ENCODE results near the gene CREB3L2.

Gene CREB3L2

DNA sequence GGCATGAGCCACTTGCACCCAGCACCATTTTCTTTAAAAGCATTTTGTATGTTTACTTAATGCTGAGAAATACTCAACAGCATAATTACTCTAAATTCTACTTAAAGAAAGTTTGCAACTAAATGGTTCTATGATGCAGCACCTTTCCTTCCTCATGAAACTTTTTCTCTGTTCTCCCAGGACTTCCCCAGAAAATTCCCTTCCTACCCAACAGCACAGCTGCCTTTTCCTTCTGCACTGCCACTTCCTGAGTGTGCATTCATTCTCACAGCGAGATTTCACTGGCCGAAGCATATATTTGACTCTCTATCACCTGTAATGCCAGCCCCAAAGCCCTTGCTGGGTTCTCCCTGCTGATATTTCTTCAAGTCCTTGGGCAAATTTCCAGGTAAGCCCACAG is 113.6 kb downstream of the CREB3L2 start:
- H3K4me1 ChIP-seq = no peaks in the 10 kb centered on the region

DNA sequence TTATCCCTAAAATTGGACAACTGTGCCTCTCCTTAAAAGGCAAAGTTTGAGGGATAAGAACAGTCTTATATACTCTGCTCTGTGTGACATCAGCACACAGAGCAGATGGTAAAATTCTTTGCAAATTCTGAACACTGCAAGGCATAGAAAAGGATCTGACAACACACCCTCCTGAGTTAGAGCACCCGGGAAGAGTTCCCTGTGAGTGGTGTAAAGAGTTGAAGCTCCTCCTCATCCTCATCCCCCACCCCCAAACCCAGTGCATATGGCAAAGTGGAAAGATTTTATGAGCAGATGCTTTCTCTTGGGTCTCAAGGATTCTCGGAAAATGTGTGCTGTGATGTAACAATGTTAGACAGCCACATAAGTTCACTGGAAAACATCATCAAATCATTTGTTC is 115.1 kb downstream of the CREB3L2 start:
- TF ChIP-seq, protein P1, sequence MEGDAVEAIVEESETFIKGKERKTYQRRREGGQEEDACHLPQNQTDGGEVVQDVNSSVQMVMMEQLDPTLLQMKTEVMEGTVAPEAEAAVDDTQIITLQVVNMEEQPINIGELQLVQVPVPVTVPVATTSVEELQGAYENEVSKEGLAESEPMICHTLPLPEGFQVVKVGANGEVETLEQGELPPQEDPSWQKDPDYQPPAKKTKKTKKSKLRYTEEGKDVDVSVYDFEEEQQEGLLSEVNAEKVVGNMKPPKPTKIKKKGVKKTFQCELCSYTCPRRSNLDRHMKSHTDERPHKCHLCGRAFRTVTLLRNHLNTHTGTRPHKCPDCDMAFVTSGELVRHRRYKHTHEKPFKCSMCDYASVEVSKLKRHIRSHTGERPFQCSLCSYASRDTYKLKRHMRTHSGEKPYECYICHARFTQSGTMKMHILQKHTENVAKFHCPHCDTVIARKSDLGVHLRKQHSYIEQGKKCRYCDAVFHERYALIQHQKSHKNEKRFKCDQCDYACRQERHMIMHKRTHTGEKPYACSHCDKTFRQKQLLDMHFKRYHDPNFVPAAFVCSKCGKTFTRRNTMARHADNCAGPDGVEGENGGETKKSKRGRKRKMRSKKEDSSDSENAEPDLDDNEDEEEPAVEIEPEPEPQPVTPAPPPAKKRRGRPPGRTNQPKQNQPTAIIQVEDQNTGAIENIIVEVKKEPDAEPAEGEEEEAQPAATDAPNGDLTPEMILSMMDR (IDR thresholded peaks at IDR 0.05; ENCODE audit: low read depth, low read length) = no peak
- H3K27me3 ChIP-seq = no peaks in the 10 kb centered on the region
- peaks cover 10% of the 10 kb centered on the region for H3K36me3 ChIP-seq
- no peaks in the 10 kb centered on the region for H3K9me3 ChIP-seq
- H3K4me1 ChIP-seq = no peaks in the 10 kb centered on the region
- no peak overlapping the region for H3K4me3 ChIP-seq (ENCODE audit: low read depth, low read length)
- no peak for DNase-seq

More for the DNA sequence above, 113.6 kb downstream of the CREB3L2 start:
- TF ChIP-seq, protein P1 (IDR thresholded peaks at IDR 0.05; ENCODE audit: low read depth, low read length) = no peak
- Histone ChIP-seq H3K36me3 (peaks cover 5% of the 10 kb centered on the region; the same call in 1 of the 2 replicates), H3K9me3 (no peaks in the 10 kb centered on the region), H3K4me3 (ENCODE audit: low read depth, low read length) (no peak overlapping the region), H3K27me3 (no peaks in the 10 kb centered on the region)
- no peak for DNase-seq

DNA sequence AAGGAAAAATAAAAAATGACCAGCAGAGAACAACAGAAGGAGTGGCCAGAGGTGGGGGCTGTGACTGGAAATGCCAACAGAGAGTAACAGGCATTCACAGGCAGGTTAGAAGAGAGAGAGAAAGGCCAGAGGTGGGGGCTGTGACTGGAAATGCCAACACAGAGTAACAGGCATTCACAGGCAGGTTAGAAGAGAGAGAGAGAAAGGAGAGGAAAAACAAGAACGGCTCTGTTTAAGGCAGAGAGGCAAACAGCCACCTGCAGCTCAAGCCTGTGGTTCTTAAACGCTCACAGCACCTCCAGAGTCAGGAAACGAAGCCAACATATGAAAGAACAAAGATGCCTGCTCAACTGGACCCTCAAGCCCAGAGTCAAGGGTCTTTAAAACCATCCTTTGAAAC is 115.6 kb downstream of the CREB3L2 start:
- Histone ChIP-seq H3K36me3 (peaks cover 14% of the 10 kb centered on the region), H3K4me1 (no peaks in the 10 kb centered on the region), H3K9me3 (no peaks in the 10 kb centered on the region), H3K4me3 (ENCODE audit: low read depth, low read length) (no peak overlapping the region), H3K27me3 (no peaks in the 10 kb centered on the region)
- TF ChIP-seq, protein P1 (IDR thresholded peaks at IDR 0.05; ENCODE audit: low read depth, low read length) = no peak
- DNase-seq = no peak

DNA sequence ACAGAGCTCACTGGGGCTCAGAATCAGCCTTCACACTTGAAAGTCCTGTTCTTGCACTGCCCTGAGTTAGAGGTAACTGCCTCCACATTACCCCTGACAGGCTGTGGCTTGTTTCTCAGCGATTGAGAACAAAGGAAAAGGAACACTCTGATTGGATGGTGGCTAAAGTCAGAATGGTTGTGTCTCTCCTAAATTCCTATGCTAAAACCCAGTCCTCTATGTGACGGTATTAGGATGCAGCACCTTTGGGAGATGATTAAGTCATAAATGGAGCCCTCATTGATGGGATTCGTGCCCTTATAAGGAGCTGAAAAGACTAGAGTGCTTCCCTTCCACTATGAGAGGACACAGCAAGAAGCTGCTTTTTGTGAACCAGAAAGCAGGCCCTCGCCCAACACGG is 116.2 kb downstream of the CREB3L2 start:
- Histone ChIP-seq H3K36me3 (peaks cover 16% of the 10 kb centered on the region), H3K4me1 (no peaks in the 10 kb centered on the region), H3K9me3 (no peaks in the 10 kb centered on the region), H3K4me3 (ENCODE audit: low read depth, low read length) (no peak overlapping the region), H3K27me3 (no peaks in the 10 kb centered on the region)
- TF ChIP-seq, protein P1 (IDR thresholded peaks at IDR 0.05; ENCODE audit: low read depth, low read length) = no peak
- DNase-seq = no peak

DNA sequence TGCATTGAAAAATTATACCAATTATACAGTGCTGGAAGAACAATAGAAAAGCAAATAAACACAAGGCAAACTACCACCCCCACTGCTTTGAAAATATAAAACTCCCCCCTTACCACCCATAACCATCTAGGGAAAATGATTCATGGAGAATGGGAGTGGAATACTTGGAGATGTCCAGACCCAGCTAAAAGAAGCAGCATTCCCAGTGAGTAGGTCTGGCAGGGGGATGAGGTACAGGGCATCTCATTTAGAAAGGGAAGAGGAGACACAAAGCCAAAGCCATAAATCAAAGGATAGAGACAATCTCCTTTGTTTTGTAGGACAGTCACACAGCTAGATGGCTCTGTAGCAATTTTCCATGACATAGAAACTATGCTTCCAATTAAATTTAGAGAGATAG is 119.1 kb downstream of the CREB3L2 start:
- Histone ChIP-seq H3K4me1 (no peaks in the 10 kb centered on the region), H3K36me3 (peaks cover 19% of the 10 kb centered on the region)
- no peak for DNase-seq

DNA sequence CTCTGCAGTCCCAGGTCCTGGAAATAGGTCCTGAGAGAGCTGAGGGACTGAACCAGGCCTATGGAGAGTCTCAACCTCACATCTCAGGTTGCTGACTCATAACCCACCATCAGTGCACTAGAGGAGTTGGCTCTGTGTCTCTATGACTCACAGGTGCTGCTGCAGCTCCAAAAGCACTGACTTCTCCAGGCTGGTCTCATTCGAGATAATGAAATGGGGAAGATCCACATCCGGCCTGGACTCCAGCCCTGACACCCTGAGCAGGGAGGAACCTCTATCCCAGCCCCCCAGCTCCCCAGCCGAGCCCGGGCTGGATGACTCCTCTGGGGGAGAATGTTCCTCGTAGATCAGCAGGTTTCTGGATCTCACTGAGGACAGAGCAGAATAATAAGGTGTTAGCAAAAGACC is 119.6 kb downstream of the CREB3L2 start:
- Histone ChIP-seq H3K36me3 (peaks cover 19% of the 10 kb centered on the region), H3K4me3 (ENCODE audit: low read depth, low read length) (no peak overlapping the region), H3K9me3 (no peaks in the 10 kb centered on the region), H3K4me1 (no peaks in the 10 kb centered on the region), H3K27me3 (no peaks in the 10 kb centered on the region)
- DNase-seq = peak; percentile 28
- TF ChIP-seq, protein P1 (IDR thresholded peaks at IDR 0.05; ENCODE audit: low read depth, low read length) = no peak

More for the DNA sequence above, 119.1 kb downstream of the CREB3L2 start:
- H3K27me3 ChIP-seq = no peaks in the 10 kb centered on the region
- no peaks in the 10 kb centered on the region for H3K9me3 ChIP-seq
- TF ChIP-seq, protein P1 (IDR thresholded peaks at IDR 0.05; ENCODE audit: low read depth, low read length) = no peak
- H3K4me3 ChIP-seq (ENCODE audit: low read depth, low read length) = no peak overlapping the region
